Activated B cell treated with CpG ODN at 0.5 μM for 24 hours (primary cell): ENCODE measurements around the gene FAHD1. TPM values are rescaled to one million over a fixed set of nuclear protein-coding genes. Genes with fewer than 3 reads are reported as not detected.

Experiments
- ATAC-seq: fragments of 200-7000 bp; cut with Tn5 transposase; one replicate; pipeline ENCODE4 v1.10.0; 2021; ENCODE audit warnings: low read depth, mild to moderate bottlenecking, moderate library complexity
- CTCF ChIA-PET: fragments of 350-600 bp; sonication (Branson Sonifier 250); formaldehyde crosslinking; loops from one replicate; lab custom pipeline; 2021; ENCODE audit warnings: antibody characterized with exemption; lab: Charles Lee
- POLR2A ChIA-PET: fragments of 350-600 bp; sonication (Branson Sonifier 250); formaldehyde crosslinking; loops from one replicate; lab custom pipeline; 2021; ENCODE audit warnings: antibody characterized with exemption; lab: Charles Lee
- DNase-seq: peaks from one replicate; pipeline ENCODE4 v3.0.0; 2022
- H3K27ac Mint-ChIP-seq: one replicate; pipeline ENCODE4 v1.8.0; 2020; ENCODE audit warnings: mixed read lengths
- H3K27me3 Mint-ChIP-seq: one replicate; pipeline ENCODE4 v1.8.0; 2021; ENCODE audit warnings: mixed read lengths
- H3K36me3 Mint-ChIP-seq: one replicate; pipeline ENCODE4 v1.8.0; 2021; ENCODE audit warnings: low read depth, mixed read lengths
- H3K4me1 Mint-ChIP-seq: one replicate; pipeline ENCODE4 v1.8.0; 2021; ENCODE audit warnings: mixed read lengths
- H3K4me3 Mint-ChIP-seq: one replicate; pipeline ENCODE4 v1.8.0; 2020; ENCODE audit warnings: mild to moderate bottlenecking, mixed read lengths
- H3K9me3 Mint-ChIP-seq: one replicate; pipeline ENCODE4 v1.8.0; 2020; ENCODE audit warnings: mixed read lengths
- CTCF ChIP-seq: fragments of 200-600 bp; IDR thresholded peaks from one replicate; pipeline ENCODE4 v1.8.0; 2022; ENCODE audit warnings: antibody characterized with exemption, mild to moderate bottlenecking
- intact Hi-C: fragments of 100-400 bp; cut with micrococcal nuclease; formaldehyde crosslinking; loops from one replicate; pipeline ENCODE4 v1.15.1; 2024
- total RNA-seq: library from RNA; stranded (reverse); gene quantifications from 2 replicates; pipeline ENCODE4 v1.2.3, GENCODE V29; 2022

The FAHD1 gene
- total RNA-seq, 1 donor from 2014 or later = 10.2 TPM

GRCh38 chr16:1779741-1780676, 47.0 kb upstream of the FAHD1 start:
- POLR2A ChIA-PET = interaction anchor here (1.0 to 1.2 kb wide), 2 partner anchors 8 to 471 kb away, joined by 3 read pairs; partner anchors contain the start of gene NME3
- intact Hi-C loops = loop anchor here (5.0 kb wide), 1 partner anchor 192 kb away; the partner anchor contains the start of gene TBL3
- H3K27ac Mint-ChIP-seq = no peak overlapping the region

GRCh38 chr16:1780677-1781072, 46.3 kb upstream of the FAHD1 start:
- intact Hi-C loops = loop anchor here (5.0 kb wide), 1 partner anchor 192 kb away; the partner anchor contains the start of gene TBL3
- Mint-ChIP-seq H3K9me3 (no peaks in the 10 kb centered on the region), H3K4me3 (peak overlapping the region; percentile 83), H3K27ac (no peak overlapping the region), H3K36me3 (peaks cover 7% of the 10 kb centered on the region), H3K27me3 (no peaks in the 10 kb centered on the region), H3K4me1 (peaks cover 24% of the 10 kb centered on the region)
- DNase-seq = no peak
- no peak for TF ChIP-seq CTCF
- CTCF ChIA-PET = no interaction called here
- ATAC-seq = no peak
- POLR2A ChIA-PET = interaction anchor here (1.0 to 1.2 kb wide), 2 partner anchors 9 to 472 kb away, joined by 3 read pairs; partner anchors contain the start of gene NME3

More at GRCh38 chr16:1779741-1780676, 47.0 kb upstream of the FAHD1 start:
- no peak overlapping the region for H3K4me3 Mint-ChIP-seq
- no peaks in the 10 kb centered on the region for H3K9me3 Mint-ChIP-seq
- no peak for ATAC-seq
- no peak for TF ChIP-seq CTCF
- no peak for DNase-seq
- peaks cover 23% of the 10 kb centered on the region for H3K4me1 Mint-ChIP-seq
- peaks cover 8% of the 10 kb centered on the region for H3K36me3 Mint-ChIP-seq
- CTCF ChIA-PET = no interaction called here
- no peaks in the 10 kb centered on the region for H3K27me3 Mint-ChIP-seq

DNA sequence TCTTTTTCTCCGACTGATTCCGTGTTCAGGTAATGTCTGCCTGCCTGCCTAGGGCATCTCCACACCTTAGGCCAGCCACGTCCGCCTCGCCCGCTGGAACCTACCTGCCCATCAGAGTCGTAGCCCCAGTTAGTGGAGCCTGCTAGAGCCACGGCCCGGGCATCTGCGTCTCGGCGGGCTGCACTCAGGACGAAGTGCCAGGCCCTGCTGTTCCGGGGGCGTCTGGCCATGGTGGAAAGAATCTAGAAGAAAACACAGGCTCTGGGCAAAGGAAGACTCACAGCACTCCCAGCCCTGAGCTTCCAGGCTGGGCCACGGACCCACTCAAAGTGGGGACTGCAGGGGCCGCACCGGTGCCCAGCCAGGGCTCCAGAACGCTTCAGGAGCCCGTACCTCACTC, 45.8 kb upstream of the FAHD1 start:
- Mint-ChIP-seq H3K4me1 (peaks cover 24% of the 10 kb centered on the region), H3K4me3 (peak overlapping the region; percentile 83), H3K27me3 (no peaks in the 10 kb centered on the region), H3K36me3 (peaks cover 11% of the 10 kb centered on the region), H3K27ac (peak overlapping the region; percentile 79), H3K9me3 (no peaks in the 10 kb centered on the region)
- ATAC-seq (no peak), DNase-seq (no peak)
- POLR2A ChIA-PET = interaction anchor here (3.7 kb wide), 1 partner anchor 9 kb away, joined by 88 read pairs; the partner anchor contains the start of genes EME2, MRPS34 and NME3
- no peak for TF ChIP-seq CTCF
- intact Hi-C loops = loop anchor here (5.0 kb wide), 1 partner anchor 191 kb away; the partner anchor contains the start of gene TBL3
- CTCF ChIA-PET = interaction anchor here (1.7 to 2.1 kb wide), 2 partner anchors 8 to 11 kb away, joined by 6 to 15 read pairs; partner anchors contain the start of genes EME2 and MRPS34

- no peak for ATAC-seq
- Mint-ChIP-seq H3K27me3 (no peaks in the 10 kb centered on the region), H3K36me3 (peaks cover 10% of the 10 kb centered on the region), H3K4me3 (peak overlapping the region; percentile 84), H3K9me3 (no peaks in the 10 kb centered on the region), H3K4me1 (peaks cover 24% of the 10 kb centered on the region), H3K27ac (peak overlapping the region; percentile 79)
- no peak for TF ChIP-seq CTCF
- intact Hi-C loops = loop anchor here (1.0 to 5.0 kb wide), 10 partner anchors 9 to 971 kb away; partner anchors contain the start of genes HAGH, MAPK8IP3, MRPS34 and MSRB1
- CTCF ChIA-PET = interaction anchor here (0.6 to 2.1 kb wide), 5 partner anchors 9 to 418 kb away, joined by 3 to 15 read pairs (median 6); partner anchors contain the start of genes EME2, MAPK8IP3 and MRPS34
- POLR2A ChIA-PET = interaction anchor here (0.8 to 3.7 kb wide), 14 partner anchors 9 to 1092 kb away, joined by 3 to 88 read pairs (median 8); partner anchors contain the start of genes EME2, FAHD1, HAGH and JPT2
- DNase-seq = no peak
Observed at GRCh38 chr16:1781758-1782407, 45.1 kb upstream of the FAHD1 start.
